Measurements from ENCODE around the gene OR10G3. TPM values are rescaled to one million over a fixed set of nuclear protein-coding genes. Genes with fewer than 3 reads are reported as not detected.

The OR10G3 gene
- total RNA-seq, 1 donor from 2014 or later = not detected

DNA sequence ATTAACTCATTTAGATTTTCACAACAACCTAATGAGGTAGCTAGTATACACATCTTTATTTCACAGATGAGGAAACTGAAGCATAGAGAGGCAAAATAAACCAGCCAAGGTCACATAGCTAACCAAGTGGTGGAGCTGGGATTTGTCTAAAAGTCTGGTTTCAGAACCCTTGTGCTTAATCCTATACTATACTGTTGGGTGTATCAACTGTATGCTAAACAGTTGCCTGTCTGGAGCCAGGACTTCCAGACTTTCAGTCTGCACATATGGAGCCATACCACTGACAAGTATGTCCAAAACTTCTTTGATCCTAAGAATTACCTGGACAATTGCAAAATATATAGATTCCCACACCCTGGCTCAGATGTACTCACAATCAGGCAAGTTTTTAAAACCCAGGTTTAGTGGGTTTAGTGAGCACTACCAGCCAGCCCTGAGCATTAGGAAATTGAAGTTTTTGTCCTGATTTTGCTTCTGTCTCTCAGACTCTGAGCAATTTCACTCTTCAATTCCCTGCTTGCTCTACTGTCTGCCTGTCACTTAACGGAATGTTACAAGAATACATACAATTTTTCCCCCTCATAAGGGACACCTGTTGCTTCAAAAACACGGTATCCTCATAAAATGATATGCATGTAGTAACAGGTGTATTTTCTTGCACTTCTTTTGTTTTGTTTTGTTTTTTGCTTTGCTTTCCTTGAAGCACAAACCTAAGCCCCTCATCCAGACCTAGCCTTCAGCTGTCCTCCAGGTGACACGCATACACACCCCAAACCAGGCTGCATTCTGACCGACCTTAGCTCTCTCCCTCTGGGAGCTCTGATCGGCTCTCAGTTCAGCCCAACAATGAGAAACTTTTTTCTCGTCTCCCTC is 44.1 kb downstream of the OR10G3 start:
- intact Hi-C loops (cut with micrococcal nuclease) = no loop called here

DNA sequence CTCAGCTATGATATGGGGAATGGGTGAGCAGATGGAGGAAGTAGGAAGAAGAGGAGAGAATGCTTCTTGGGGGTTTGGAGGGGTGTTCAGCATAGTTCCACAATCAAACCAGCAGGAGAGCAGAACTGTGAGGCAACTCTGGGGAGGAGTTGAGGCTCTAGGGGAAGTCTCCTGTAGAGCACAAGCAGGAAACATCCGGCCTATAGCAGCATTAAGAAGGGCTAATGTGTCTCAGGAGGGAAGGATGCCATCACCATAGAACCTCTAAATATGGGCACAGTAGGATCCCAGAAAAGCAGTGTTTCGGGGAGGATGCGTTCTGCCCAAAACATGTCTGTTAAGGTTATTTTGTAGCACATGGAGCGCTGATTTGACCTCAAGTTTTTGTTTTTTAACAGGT is 45.3 kb downstream of the OR10G3 start:
- intact Hi-C loops (cut with micrococcal nuclease) = no loop called here

DNA sequence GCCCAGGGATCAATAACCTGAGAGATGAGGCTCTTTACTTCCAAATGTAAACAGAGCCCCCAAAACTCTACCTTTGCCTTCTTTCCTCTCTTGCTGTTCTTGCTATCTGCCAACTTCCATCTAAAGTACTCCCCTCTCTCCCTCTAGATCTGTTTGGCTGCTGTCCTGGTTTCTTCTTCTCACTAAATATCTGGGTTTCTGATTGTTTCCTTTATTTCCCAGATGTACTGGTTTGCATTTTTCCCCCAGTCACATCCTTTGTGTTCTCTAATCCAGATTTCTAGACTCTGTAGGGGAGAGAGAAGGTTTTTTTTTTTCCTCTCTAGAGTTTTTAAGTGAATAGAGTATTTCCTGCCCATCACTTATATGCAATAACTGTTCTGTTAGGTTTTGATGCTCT is 46.6 kb downstream of the OR10G3 start:
- intact Hi-C loops (cut with micrococcal nuclease) = no loop called here

DNA sequence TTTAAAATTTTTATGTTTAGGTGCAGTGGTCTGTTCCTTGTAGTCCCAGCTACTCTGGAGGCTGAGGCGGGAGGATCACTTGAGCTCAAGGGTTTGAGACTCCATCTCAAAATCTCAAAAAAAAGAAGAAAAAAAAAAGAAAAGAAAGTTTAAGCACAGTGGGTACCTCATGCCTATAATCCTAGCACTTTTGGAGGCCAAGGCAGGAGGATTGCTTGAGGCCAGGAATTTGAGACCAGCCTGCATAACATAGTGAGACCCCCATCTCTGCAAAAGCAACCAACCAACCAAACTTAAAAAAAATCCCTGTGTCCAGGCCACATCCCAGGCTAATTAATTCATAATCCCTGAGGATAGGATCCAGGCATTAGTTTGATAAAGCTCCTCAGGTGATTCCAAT is 50.4 kb downstream of the OR10G3 start:
- intact Hi-C loops (cut with micrococcal nuclease) = no loop called here

DNA sequence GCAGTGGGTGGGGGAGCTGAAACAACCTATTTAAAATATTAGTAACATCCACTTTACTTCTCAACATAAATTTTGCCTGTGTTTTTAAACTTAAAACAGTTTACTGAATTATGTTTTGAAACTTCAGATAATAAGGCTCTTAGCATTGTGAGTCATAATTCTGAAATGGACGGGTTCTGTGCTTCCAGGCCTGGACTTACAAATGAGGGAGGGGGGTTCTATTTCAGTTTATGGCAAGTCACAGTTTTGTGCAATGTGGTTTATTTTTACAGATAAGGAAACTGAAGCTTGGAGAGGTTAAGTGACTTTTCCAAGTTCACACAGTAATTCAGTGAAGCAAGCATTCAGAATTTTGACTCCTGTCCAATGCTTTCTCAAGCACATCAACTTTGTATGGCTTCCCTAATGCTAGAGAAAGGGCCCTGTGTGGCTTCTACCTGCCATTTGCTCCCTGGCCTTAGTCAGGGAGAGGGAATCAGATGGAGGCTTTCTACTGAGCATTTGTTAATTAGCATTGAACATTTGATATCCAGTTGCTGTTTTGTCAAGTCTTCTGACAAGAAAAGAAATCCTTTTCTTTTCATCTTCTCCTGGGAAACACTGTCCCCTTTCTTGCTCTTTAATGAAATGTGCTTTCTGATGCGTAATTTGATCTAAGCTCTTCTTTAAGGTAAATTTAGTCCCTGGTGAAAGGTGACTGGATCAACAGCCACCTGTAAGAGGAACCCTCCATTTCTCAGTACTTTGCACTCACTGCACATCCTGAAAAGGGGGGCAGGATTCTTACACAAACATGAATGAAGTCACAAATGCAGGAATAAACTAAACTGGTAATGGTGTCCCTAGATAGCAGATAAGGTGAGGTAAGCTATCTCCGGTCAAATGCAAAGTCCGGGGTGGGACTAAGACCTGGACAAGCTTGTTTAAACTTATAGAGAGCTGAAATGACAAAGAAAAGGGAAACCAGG is 51.2 kb downstream of the OR10G3 start:
- intact Hi-C loops (cut with micrococcal nuclease) = no loop called here

DNA sequence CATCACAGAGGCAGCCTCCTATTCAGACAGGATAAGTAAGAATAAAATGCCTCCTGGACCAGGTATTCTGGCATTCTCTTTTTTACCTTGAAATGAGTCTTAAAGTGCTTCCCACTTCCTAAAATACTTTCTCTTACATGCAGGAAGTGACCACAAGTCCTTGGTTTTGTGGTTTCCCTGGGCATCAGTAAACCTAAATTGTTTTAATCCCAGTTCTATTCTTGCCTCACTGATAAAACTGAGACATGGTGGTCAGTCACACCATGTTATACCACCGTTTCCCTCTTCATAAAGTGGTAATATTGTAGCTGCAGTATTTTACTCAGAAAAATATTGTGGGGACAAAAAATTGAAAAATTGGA is 52.6 kb downstream of the OR10G3 start:
- intact Hi-C loops (cut with micrococcal nuclease) = no loop called here

DNA sequence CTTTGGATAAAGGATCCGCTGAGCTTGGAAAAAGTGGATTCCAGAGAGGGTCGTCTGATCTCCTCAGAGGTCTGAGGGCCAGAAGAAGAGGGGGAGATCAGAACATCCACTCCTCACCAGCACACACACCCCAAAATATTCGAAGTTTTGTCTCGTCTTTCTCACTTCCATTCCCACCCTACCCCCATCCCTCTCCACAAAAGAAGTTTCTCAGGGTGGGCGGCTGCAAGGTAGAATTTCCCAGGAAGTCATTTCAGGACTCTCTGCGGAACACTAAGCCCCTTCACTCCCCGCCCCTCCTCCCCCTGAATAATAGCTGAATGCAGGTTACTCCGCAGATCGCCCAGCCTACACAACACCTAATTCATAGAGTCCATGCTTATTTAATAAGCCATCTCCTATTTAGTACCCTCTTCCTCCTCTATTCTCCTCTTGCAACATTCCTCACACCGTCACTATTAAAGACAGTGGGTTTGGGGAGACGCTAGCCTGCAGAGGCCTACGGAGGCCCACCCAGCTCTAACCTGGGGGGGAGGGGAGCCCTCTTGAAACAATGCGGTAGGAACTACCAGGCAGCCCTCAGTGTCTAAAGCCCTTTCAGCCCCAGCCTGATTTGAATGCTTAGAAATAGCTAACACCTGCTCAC is 53.1 kb downstream of the OR10G3 start:
- intact Hi-C loops (cut with micrococcal nuclease) = no loop called here

DNA sequence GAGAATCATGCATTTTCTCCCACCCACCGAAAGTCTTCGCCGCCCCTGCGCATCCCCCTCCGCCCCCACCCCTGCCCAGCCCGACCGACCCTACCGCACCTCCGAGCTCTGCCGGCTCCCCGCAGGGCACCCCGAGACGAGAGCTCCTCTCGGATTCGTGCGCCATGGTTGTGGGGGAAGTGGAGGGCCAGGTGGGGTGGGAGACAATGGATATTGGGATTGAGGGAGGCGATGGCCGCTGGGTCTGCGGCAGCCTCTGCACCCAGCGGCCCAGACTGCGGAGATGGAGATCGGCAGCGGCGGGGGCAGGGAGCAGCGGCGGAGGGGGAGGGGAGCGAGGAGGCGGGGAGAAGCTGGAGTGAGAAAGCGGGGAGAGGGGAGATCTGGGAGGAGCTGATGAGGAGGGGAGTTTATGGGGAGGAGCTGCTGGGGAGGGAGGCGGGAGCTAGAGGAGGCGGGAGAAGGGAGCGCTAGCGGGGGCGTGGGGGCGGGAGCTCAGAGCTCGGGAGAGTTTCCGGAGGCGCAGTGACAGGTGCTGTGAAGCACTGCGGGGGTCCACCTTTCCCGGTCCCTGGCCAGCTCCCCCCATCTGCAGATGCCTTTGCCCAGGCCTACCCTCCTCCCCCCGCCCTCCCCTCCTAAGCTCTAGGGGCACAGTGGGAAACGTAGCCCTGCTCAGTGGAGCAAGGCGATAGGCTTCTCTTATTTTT is 53.8 kb downstream of the OR10G3 start, which contains the start of gene SALL2:
Gene SALL2 (minus strand): TSS at position 385 of the 710 bp plus-strand sequence. CDS start 219 bp downstream, at position 166.
- intact Hi-C loops (cut with micrococcal nuclease) = no loop called here

DNA sequence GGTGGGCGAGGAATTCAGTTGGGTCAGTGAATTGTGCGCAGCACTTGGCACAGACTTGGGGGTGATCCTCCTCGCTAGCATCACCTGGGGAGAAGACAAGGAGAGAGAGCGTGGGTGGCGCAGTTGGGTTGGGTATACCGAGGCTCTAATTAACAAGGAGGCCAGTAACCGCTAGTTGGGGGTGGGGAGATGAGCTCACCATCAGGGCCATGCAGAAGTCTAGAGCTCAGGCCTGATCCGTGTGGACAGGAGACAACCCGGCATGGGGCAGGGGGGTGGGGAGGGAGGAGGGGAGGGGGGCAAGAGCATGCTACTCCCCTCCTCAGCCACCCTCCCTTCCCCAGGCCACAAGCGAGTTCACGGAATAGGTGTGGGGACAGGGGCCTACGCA is 54.3 kb downstream of the OR10G3 start:
- intact Hi-C loops (cut with micrococcal nuclease) = no loop called here

DNA sequence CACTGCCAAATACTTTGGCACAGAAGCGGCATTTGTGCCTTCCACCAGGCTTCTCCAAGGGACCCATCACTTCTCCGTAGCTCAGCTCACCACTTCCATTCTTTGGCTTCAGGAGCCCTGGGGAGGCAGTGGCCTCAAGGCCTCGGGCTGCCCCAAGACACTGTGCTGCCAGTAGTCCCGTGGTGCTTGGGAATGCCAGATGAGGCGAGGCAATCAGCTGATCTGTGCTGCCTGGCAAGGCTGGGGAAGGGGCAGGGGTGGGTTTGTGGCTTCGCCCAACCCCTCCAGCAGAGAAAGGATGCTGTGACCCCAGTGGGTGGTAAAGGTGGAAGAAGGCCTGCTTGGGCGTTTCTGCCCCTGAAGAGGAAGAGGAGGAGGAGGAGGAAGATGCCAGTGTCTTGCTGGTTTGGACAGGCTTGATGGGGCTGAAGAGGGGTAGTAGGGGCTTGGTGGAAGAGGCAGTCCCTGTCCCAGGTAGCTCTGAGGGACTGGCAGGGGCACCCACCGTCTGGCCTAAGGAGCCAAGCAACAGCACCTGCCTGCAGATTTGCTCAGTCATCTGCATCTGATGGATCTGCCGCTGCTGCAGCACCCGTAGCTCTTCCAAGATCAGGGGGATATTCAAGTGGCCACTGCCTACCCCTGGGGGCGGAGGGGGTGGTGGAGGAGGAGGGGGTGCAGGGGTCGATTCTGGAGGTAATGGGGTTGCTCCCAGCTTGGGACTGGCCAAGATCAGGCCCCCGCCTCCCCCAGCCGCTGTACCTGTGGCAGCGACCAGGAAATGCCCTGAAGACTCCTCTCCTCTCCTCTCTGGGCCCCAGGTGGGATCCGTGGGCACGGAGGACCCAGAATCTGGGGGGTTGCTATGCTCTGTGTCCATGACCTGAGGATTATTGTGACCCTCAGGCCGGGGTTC is 55.0 kb downstream of the OR10G3 start:
- intact Hi-C loops (cut with micrococcal nuclease) = no loop called here

DNA sequence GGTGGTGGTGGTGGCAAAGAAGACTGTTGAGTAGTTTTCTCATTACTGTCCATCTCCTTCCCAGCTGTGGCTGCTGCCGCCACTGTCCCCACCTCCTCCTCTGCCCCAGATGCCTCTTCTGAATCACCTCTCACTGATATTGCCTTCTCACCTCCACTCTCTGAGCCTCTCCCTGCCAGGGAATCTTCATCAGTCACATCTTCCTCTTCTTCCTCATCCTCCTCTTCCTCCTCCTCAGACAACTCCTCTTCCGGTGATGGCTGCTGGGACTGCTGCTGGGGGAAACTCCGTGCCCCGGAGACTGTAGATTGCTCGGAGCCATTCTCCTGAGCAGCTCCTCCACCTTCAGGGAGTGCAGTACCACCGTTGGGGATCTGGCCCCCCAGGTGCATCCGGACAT is 56.7 kb downstream of the OR10G3 start:
- intact Hi-C loops (cut with micrococcal nuclease) = no loop called here

DNA sequence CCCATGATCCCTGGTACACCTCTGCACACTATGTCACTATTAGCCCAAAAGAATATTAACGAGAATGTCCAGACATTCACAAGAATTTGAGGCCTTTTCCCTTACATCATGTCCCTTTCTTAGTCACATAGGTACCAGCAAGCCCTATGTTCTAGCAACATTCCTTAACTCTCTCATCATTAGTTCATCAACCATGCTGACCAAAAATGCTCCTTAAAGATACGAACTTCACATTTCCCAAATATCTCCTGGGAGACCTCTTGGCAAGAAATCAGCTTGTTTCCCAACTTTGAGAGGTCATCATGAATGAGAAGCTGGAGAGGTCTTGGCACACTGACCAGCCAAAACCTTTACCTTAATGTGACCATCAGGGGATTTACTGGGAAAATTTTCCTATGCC is 58.4 kb downstream of the OR10G3 start:
- intact Hi-C loops (cut with micrococcal nuclease) = no loop called here

DNA sequence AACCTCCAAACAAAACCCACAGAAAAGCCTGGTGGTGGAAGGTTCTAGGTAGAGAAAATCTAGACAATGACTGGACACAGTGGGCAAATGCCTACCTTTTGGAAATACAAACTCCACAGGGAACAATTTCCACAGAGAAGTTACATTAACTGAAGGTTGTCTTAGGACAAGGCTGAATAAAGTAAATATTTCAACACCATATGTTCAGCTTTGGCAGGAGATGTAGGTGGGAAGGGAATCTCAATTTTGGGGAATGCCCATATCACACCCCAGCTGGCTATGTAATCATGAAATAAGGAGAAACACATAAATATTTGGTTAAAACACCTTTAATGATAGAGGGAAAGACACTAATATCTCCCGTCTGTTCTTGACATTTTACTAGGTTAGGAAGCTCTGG is 59.1 kb downstream of the OR10G3 start:
- intact Hi-C loops (cut with micrococcal nuclease) = no loop called here

DNA sequence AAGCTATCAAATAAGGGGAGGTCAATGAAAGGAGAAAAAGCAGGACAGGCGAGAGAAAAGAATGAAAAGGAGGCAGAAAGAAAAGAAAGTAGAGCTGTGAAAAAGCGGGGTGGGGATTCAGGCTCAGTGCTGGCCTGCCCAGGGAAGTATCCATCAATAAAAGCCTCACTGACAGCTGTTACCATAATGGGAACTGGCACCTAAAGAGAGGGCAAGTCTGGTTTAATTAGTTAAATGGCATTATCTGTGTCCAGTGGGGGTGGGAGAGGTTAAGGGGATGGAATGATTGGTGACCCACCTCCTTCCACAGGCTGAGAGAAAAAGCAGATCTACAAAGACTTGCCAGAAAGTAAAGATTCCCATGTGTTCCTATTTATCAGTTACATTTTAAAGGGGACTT is 61.2 kb downstream of the OR10G3 start:
- intact Hi-C loops (cut with micrococcal nuclease) = no loop called here

Other genes starting within 250 kb of the OR10G3 start
- 130 and 137 TPM in 2 replicates for gene SUPT16H, start 196.1 kb downstream of the OR10G3 start, total RNA-seq
- 129 and 136 TPM in 2 replicates for gene CHD8, start 124.0 kb downstream of the OR10G3 start, total RNA-seq
- gene RAB2B, start 103.1 kb downstream of the OR10G3 start, total RNA-seq = 26.3 and 28.2 TPM in 2 replicates
- gene TOX4, start 102.9 kb downstream of the OR10G3 start, total RNA-seq = 72.4 and 73.3 TPM in 2 replicates
- 73.2 and 76.5 TPM in 2 replicates for gene METTL3, start 68.7 kb downstream of the OR10G3 start, total RNA-seq
- 2.1 and 2.2 TPM in 2 replicates for gene SALL2, start 53.7 kb downstream of the OR10G3 start, total RNA-seq
- not detected in 2 replicates for gene OR10G2, start 54.9 kb upstream of the OR10G3 start, total RNA-seq
- gene OR4E2, start 73.8 kb upstream of the OR10G3 start, total RNA-seq = not detected in 2 replicates
- gene OR4E1, start 93.7 kb upstream of the OR10G3 start, total RNA-seq = not detected in 2 replicates